KMS-11 (cell line): Measurements from ENCODE around the gene GPR148.
A peak's percentile ranks its signal among the peaks of the same experiment; 100 is the strongest.

Experiments
- H2AFZ ChIP-seq: fragments of 200-600 bp; sonication (generic); 2 replicates; pipeline ENCODE4 v1.6.1; 2016; ENCODE audit warnings: antibody characterized with exemption, mixed run types, low read depth
- H3K27ac ChIP-seq: fragments of 200-600 bp; sonication (generic); 2 replicates; pipeline ENCODE4 v1.6.1; 2016; ENCODE audit warnings: mild to moderate bottlenecking, mixed run types
- H3K27me3 ChIP-seq: fragments of 200-600 bp; sonication (generic); 2 replicates; pipeline ENCODE4 v1.6.1; 2017; ENCODE audit warnings: mild to moderate bottlenecking, low read depth, mixed run types, moderate library complexity; ENCODE audit not compliant: insufficient read depth
- H3K36me3 ChIP-seq: fragments of 200-600 bp; sonication (generic); 2 replicates; pipeline ENCODE4 v1.6.1; 2017; ENCODE audit warnings: mild to moderate bottlenecking, mixed run types; ENCODE audit not compliant: insufficient read depth
- H3K4me1 ChIP-seq: fragments of 200-600 bp; sonication (generic); 2 replicates; pipeline ENCODE4 v1.6.1; 2016; ENCODE audit warnings: mild to moderate bottlenecking, low read depth, mixed run types; ENCODE audit not compliant: poor library complexity, severe bottlenecking
- H3K4me2 ChIP-seq: fragments of 200-600 bp; sonication (generic); 2 replicates; pipeline ENCODE4 v1.7.0; 2016; ENCODE audit warnings: mild to moderate bottlenecking, mixed run types
- H3K4me3 ChIP-seq: fragments of 200-600 bp; sonication (generic); IDR thresholded peaks from 2 replicates; pipeline ENCODE4 v1.6.1; 2017; ENCODE audit warnings: low read depth, low read length, mixed read lengths; ENCODE audit not compliant: insufficient read depth
- H3K79me2 ChIP-seq: fragments of 200-600 bp; sonication (generic); 2 replicates; pipeline ENCODE4 v1.6.1; 2016; ENCODE audit warnings: low read depth, mixed run types; ENCODE audit not compliant: insufficient read depth
- H3K9ac ChIP-seq: fragments of 200-600 bp; sonication (generic); 2 replicates; pipeline ENCODE4 v1.6.1; 2016; ENCODE audit warnings: mild to moderate bottlenecking, mixed run types
- H4K20me1 ChIP-seq: fragments of 200-600 bp; sonication (generic); 2 replicates; pipeline ENCODE4 v1.6.1; 2016; ENCODE audit warnings: mild to moderate bottlenecking, mixed run types; ENCODE audit not compliant: insufficient read depth
- TF ChIP-seq, protein P1 (sequence below): fragments of 200-600 bp; sonication (generic); conservative IDR thresholded peaks from 2 replicates; pipeline ENCODE4 v1.6.1; 2017; ENCODE audit warnings: low read depth, mild to moderate bottlenecking, antibody characterized with exemption, low read length, moderate library complexity, mixed read lengths

GPR148 gene

DNA sequence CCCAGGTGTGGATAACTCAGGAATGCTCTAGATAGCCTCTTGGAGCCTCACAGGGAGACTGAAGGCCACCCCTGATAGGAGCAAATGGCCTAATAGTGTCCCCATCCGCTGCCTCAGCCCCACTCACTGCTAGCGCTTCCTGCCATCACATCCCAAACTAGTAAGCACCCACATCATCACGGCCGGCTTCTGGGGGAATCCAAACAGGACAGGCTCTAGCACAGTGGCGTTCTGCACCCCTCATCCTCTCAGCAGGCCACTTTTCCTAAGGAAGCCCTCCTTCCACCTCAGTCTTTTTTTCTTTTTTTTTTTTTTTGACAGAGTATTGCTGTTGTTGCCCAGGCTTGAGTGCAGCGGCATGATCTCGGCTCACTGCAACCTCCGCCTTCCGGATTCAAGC lies 20.2 kb downstream of the GPR148 start:
- no peaks in the 10 kb centered on the region for H3K27me3 ChIP-seq
- TF ChIP-seq, protein P1, sequence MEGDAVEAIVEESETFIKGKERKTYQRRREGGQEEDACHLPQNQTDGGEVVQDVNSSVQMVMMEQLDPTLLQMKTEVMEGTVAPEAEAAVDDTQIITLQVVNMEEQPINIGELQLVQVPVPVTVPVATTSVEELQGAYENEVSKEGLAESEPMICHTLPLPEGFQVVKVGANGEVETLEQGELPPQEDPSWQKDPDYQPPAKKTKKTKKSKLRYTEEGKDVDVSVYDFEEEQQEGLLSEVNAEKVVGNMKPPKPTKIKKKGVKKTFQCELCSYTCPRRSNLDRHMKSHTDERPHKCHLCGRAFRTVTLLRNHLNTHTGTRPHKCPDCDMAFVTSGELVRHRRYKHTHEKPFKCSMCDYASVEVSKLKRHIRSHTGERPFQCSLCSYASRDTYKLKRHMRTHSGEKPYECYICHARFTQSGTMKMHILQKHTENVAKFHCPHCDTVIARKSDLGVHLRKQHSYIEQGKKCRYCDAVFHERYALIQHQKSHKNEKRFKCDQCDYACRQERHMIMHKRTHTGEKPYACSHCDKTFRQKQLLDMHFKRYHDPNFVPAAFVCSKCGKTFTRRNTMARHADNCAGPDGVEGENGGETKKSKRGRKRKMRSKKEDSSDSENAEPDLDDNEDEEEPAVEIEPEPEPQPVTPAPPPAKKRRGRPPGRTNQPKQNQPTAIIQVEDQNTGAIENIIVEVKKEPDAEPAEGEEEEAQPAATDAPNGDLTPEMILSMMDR, result no peak
- no peaks in the 10 kb centered on the region for H3K4me1 ChIP-seq
- no peaks in the 10 kb centered on the region for H3K79me2 ChIP-seq
- H3K36me3 ChIP-seq, result no peaks in the 10 kb centered on the region
- no peak overlapping the region for H3K4me3 ChIP-seq
- H3K27ac ChIP-seq, result no peak overlapping the region
- H3K4me2 ChIP-seq, result no peak overlapping the region
- H4K20me1 ChIP-seq, result no peaks in the 10 kb centered on the region
- H3K9ac ChIP-seq, result no peak overlapping the region
- no peak overlapping the region for H2AFZ ChIP-seq

DNA sequence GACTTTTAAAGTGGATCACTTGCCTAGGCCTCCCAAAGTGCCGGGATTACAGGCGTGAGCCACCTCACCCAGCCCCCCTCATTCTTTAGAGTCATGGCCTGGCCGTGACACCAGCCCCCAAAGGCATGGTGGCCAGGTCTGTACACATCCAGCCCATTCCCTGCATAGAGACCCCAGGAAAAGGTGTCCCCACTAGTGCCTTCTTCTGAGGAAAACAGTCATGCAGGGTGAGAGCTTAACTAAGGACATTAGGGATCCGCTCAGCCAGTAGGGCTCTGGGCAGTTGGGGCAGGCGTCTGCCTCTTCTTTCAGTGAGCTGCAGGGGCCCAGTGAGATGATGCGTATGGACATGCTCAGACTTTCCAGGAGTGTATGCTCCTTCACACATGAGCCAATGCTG lies 20.8 kb downstream of the GPR148 start:
- H2AFZ ChIP-seq, result no peak overlapping the region
- H3K79me2 ChIP-seq, result no peaks in the 10 kb centered on the region
- no peaks in the 10 kb centered on the region for H3K27me3 ChIP-seq
- no peaks in the 10 kb centered on the region for H4K20me1 ChIP-seq
- no peak overlapping the region for H3K9ac ChIP-seq
- no peak overlapping the region for H3K4me2 ChIP-seq
- H3K27ac ChIP-seq, result no peak overlapping the region
- TF ChIP-seq, protein P1, result no peak
- H3K4me1 ChIP-seq, result no peaks in the 10 kb centered on the region
- no peaks in the 10 kb centered on the region for H3K36me3 ChIP-seq
- H3K4me3 ChIP-seq, result no peak overlapping the region

- H3K27ac ChIP-seq, result no peak overlapping the region
- no peak overlapping the region for H3K4me2 ChIP-seq
- H2AFZ ChIP-seq, result no peak overlapping the region
- no peaks in the 10 kb centered on the region for H3K27me3 ChIP-seq
- H3K4me1 ChIP-seq, result peaks cover 7% of the 10 kb centered on the region
- H4K20me1 ChIP-seq, result no peaks in the 10 kb centered on the region
- H3K79me2 ChIP-seq, result no peaks in the 10 kb centered on the region
- H3K4me3 ChIP-seq, result no peak overlapping the region
- no peaks in the 10 kb centered on the region for H3K36me3 ChIP-seq
- TF ChIP-seq, protein P1, result no peak
- no peak overlapping the region for H3K9ac ChIP-seq
Measured at GRCh38 chr2:130754811-130755210, 25.9 kb downstream of the GPR148 start.

DNA sequence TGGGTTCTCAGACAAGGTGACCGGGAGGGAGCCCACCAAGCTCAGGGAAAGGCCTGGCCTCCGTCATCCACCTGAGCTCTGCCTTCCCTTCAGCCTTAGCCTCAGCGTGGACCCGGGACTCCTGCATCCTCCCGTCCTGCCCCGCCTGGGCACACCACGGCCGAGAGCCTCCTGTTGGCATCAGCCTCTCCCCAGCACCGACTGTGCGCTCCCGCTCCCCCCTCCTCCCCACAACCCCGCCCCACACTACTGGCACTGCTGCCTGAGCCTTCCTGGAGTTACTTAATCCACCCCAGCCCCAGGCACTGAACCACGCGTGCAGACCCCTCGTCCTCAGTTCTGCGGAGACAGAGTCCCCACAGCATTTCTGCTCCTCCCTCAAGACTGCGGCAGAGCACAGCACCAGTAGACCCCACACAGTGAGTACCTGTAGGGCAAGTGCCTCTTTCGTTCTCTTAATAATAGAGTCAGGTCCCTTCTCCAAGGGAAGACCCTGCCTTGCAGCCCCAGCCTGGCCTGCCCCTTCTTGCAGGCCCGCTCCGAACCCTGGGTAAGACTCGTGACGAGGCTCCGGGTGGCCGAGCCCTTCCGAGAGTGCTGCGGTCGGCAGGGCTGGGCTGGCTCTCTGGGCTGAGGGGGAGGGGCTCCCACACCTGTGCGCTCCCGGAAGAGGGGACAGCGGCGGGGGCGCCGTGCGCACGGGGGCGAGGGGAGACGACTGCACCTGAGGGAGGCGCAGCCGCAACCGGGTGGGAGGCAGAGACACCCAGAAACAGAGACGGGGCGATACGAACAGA lies 26.6 kb downstream of the GPR148 start, which contains the start of gene AMER3:
TSS of gene AMER3 (plus strand) at position 285 of the 797 bp plus-strand sequence. CDS start 6,533 bp downstream, outside the sequence.
- Histone ChIP-seq H3K27me3 (no peaks in the 10 kb centered on the region), H3K9ac (no peak within 1 kb of the TSS), H3K4me3 (no peak within 1 kb of the TSS), H3K4me1 (peaks cover 12% of the 10 kb centered on the region), H2AFZ (peak within 1 kb of the TSS; percentile 69; the same call in 1 of the 2 replicates), H4K20me1 (no peaks in the 10 kb centered on the region), H3K36me3 (no peaks in the 10 kb centered on the region), H3K79me2 (no peaks in the 10 kb centered on the region), H3K4me2 (peak within 1 kb of the TSS; percentile 33; the same call in 1 of the 2 replicates), H3K27ac (no peak within 1 kb of the TSS)
- TF ChIP-seq, protein P1, result no peak
